Stimulated activated effector memory CD8-positive, alpha-beta T cell treated with anti-CD3 and anti-CD28 coated beads, Interleukin-12 subunit alpha, Interleukin-12 subunit beta, amount 100 ng/mL, for 72 hours (primary cell): ENCODE data around the gene STING1.
A peak's percentile ranks its signal among the peaks of the same experiment; 100 is the strongest.
"Not testable (repeated sequence)": the region's sequence is repeated elsewhere in the genome, so short reads cannot be mapped to it uniquely, and the experiment has no call there.

Experiments used
- ATAC-seq: fragments of 150-1000 bp; cut with Tn5 transposase; 2 replicates; pipeline ENCODE4 v1.10.0; 2021
- DNase-seq, 2 donors: peaks; one replicate each; pipeline ENCODE4 v3.0.0; 2021 to 2022; ENCODE audit warnings: low spot score in 2 of 2
- H3K27ac Mint-ChIP-seq: one replicate; pipeline ENCODE4 v1.8.0; 2022; ENCODE audit warnings: mild to moderate bottlenecking, mixed read lengths
- H3K36me3 Mint-ChIP-seq: one replicate; pipeline ENCODE4 v1.8.0; 2022; ENCODE audit warnings: mild to moderate bottlenecking, mixed read lengths
- H3K4me1 Mint-ChIP-seq: one replicate; pipeline ENCODE4 v1.8.0; 2022; ENCODE audit warnings: mixed read lengths
- H3K4me3 Mint-ChIP-seq: one replicate; pipeline ENCODE4 v1.8.0; 2022; ENCODE audit warnings: mild to moderate bottlenecking, mixed read lengths
- H3K9me3 Mint-ChIP-seq: one replicate; pipeline ENCODE4 v1.8.0; 2022; ENCODE audit warnings: mixed read lengths

The STING1 gene

DNA sequence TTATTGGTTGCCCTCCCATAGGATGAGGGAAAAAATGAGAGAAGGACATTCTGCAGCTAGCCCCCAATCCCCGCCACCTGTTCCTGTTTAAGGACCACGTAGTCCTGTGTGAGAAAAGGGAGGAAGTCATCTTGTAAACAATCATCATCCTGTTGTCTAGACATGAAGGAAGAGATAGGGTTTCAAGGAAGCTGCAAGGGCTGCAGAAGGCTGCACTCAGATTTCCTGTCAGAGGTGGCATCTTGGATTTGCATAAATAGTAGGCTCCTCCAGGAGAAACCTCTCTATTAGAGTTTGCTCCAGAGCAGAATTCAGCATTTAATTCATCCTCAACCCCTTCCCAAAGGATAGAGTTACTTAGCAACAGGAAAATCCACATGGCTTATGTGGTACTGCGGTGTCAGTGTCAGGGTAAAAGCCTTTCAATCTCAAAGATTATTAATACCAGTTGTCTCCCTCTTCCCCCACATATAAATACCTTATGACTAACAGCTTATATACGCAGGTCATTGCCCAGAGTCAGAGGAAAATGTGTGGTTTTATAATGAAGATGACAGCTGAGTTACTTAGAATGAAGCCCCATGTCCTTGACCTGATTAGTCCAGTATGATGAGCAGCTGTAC lies 38.6 kb downstream of the STING1 start:
- no peaks in the 10 kb centered on the region for H3K9me3 Mint-ChIP-seq
- no peak overlapping the region for H3K4me3 Mint-ChIP-seq
- ATAC-seq (peak; percentile 54), DNase-seq (no peak)
- peak overlapping the region; percentile 98 for H3K27ac Mint-ChIP-seq
- H3K4me1 Mint-ChIP-seq: peaks cover 87% of the 10 kb centered on the region
- peaks cover 18% of the 10 kb centered on the region for H3K36me3 Mint-ChIP-seq

DNA sequence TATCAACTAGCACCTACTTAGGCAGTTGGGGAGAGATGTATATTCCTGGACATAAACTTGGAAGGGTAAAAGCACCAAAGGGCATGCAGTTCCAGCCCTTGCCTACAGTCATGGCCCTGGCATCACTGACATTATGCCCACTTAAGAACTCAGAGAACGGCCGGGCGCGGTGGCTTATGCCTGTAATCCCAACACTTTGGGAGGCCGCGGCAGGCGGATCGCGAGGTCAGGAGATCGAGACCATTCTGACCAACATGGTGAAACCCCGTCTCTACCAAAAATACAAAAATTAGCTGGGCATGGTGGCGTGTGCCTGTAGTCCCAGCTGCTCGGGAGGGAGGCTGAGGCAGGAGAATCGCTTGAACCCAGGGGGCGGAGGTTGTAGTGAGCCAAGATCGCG lies 42.1 kb downstream of the STING1 start:
- H3K36me3 Mint-ChIP-seq: peaks cover 32% of the 10 kb centered on the region
- DNase-seq, H3K9me3 Mint-ChIP-seq, ATAC-seq: not testable (repeated sequence)
- peaks cover 70% of the 10 kb centered on the region for H3K4me1 Mint-ChIP-seq
- H3K4me3 Mint-ChIP-seq: peak overlapping the region; percentile 93
- H3K27ac Mint-ChIP-seq: peak overlapping the region; percentile 100

DNA sequence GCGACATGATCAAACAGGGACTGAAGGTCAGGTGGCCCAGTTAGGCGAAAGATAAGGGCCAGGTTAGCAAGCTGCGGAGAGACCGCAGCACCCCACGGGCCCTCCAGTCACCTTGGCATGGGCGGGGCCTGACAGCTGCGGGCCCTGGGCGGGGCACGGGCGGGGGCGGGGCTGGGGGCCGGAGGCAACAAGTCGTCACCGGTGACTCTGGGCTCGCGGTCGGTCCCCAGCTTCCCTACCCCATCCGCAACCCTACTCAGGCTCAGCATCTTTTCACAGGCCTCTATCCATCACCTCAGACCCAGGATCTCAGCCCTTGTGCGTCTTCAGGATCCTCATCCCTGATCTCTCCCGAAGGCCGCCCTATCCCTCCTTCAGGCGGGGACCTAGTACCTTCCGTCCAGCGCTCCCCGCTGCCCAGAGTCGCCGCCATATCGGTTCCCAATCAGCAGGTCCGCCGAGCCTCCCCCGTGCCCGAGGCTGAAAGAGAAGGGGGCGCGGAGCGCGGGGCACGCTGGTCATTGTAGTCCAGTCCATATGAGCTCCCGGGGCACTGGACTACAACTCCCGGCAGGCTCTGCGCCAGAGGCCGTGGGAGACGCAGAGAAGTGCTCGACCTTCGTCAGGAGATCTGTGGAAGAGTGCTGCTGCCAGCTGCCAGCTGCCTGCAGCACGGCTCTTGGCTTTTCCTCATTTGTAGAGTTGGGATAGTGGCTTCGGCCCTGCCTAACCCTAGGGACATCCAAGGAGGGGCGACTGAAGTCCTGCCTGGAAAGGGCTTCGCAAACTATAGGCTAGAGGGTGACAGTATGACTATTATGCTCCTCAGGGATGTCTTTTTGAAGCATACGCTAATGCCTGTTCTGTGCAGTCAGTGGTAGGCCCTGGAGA lies 43.3 kb downstream of the STING1 start, which contains the start of gene DNAJC18:
Gene DNAJC18, minus strand, starts transcription at position 513 of the 891 bp plus-strand sequence. Its CDS starts 80 bp downstream, at position 433.
- DNase-seq: peak; percentile 82 to 96
- H3K36me3 Mint-ChIP-seq: peaks cover 42% of the 10 kb centered on the region
- peak within 1 kb of the TSS; percentile 100 for H3K27ac Mint-ChIP-seq
- peak; percentile 90 for ATAC-seq
- H3K9me3 Mint-ChIP-seq: no peaks in the 10 kb centered on the region
- H3K4me1 Mint-ChIP-seq: peaks cover 62% of the 10 kb centered on the region
- peak within 1 kb of the TSS; percentile 93 for H3K4me3 Mint-ChIP-seq

DNA sequence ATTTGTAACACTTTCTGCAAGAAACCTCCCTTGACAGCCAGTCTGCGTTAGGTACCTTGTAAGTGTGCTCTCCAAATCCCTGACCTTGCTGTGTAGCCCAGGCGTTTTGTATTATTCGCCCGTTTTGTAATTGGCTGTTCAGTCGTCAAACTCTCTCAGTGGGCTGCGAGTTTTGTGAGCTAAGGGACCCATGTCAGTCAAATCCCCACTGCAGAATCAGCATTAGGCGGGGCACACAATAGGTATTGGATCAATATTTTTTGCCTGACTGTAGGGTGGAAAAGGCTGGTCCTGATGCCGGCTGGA lies 43.9 kb downstream of the STING1 start:
- DNase-seq (no peak), ATAC-seq (no peak)
- peaks cover 42% of the 10 kb centered on the region for H3K36me3 Mint-ChIP-seq
- H3K27ac Mint-ChIP-seq: peak overlapping the region; percentile 100
- H3K9me3 Mint-ChIP-seq: no peaks in the 10 kb centered on the region
- H3K4me3 Mint-ChIP-seq: peak overlapping the region; percentile 93
- H3K4me1 Mint-ChIP-seq: peaks cover 56% of the 10 kb centered on the region

DNA sequence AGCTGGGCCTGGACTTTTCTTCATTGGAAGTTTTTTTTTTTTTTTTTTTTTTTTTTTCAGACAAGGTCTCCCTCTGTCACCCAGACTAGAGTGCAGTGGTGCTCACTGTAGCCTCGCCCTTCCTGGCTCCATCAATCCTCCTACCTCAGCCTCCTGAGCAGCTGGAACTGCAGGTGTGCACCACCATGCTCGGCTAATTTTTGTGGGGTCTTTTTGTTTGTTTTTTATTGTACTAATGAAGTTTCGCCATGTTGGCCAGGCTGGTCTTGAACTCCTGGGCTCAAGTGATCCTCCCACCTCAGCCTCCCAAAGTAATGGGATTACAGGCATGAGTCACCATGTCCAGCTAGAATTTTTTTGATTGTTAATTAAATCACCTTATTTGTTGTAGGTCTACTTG lies 46.9 kb downstream of the STING1 start:
- peaks cover 51% of the 10 kb centered on the region for H3K36me3 Mint-ChIP-seq
- H3K4me1 Mint-ChIP-seq: peaks cover 30% of the 10 kb centered on the region
- DNase-seq (no peak), ATAC-seq (no peak)
- no peak overlapping the region for H3K27ac Mint-ChIP-seq
- H3K4me3 Mint-ChIP-seq: no peak overlapping the region
- no peaks in the 10 kb centered on the region for H3K9me3 Mint-ChIP-seq

DNA sequence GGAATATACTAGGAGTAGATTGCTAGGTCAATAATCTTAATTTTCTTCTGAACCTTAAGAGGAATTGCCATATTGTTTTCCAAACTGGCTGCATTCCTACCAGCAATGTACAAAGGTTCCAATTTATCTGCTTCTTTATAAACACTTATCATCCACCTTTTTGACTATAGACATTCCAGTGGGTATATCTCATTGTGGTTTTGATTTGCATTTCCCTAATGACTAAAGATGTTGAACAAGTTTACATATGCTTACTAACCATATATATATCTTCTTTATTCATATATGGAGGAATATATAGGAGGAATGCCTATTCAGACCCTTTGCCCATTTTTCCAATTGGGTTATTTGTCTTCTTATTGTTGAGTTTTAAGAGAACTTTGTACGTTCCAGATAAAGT lies 50.9 kb downstream of the STING1 start:
- Mint-ChIP-seq H3K9me3 (no peaks in the 10 kb centered on the region), H3K36me3 (peaks cover 65% of the 10 kb centered on the region), H3K4me3 (no peak overlapping the region), H3K4me1 (no peaks in the 10 kb centered on the region), H3K27ac (no peak overlapping the region)
- ATAC-seq: no peak
- no peak for DNase-seq

DNA sequence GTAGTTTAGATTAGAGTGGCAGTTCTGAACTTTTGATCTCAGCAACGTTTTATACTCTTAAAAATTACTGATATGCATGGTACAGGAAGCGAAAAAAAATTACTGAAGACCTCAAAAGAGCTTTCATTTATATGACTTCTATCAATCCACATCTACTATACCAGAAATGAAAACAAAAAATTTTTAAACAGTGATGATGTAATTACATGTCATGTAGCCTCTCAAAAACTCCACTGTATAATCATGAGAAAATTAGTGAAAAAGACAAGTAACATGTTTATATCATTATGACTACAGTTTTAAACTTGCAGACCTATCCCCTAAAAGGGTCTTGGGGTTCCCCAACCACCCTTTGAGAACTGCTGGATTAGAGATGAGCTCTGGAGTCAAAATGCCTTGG lies 52.5 kb downstream of the STING1 start:
- ATAC-seq (no peak), DNase-seq (no peak)
- no peak overlapping the region for H3K4me3 Mint-ChIP-seq
- H3K9me3 Mint-ChIP-seq: no peaks in the 10 kb centered on the region
- peak overlapping the region; percentile 26 for H3K27ac Mint-ChIP-seq
- no peaks in the 10 kb centered on the region for H3K4me1 Mint-ChIP-seq
- H3K36me3 Mint-ChIP-seq: peaks cover 60% of the 10 kb centered on the region

DNA sequence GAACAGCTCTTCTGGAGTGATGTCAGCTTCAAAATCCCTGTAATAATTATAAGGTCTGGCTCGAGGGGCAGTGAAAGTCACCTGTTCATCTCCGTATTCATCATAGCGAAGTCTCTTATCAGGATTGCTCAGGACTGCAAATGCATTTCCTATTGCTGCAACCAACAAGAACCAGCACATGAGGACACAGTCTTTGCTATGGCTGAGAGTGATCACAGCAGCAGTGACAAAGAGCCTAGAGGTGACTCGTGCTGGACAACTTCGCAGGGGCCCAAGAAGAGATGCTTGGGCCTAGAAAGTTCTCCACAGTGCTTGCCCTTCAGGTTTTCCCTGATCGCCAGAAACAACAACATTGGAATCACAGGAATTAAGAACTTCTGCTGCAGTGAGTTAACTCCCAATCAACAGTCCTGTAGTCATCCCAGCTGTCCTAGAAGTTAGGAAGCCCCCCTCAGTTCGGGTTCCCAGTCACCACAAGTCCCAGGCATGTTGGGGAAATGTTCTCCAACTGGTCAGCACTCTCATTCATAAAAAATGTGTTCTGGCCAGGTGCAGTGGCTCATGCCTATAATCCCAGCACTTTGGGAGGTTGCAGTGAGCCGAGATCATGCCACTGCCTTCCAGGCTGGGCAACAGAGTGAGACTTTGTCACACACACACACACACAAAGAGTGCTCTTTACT lies 56.2 kb downstream of the STING1 start:
- no peaks in the 10 kb centered on the region for H3K9me3 Mint-ChIP-seq
- H3K4me1 Mint-ChIP-seq: peaks cover 7% of the 10 kb centered on the region
- peaks cover 81% of the 10 kb centered on the region for H3K36me3 Mint-ChIP-seq
- no peak overlapping the region for H3K27ac Mint-ChIP-seq
- ATAC-seq (no peak), DNase-seq (no peak)
- no peak overlapping the region for H3K4me3 Mint-ChIP-seq
